ENCODE data around the gene FAIM.
"Not testable (repeated sequence)": the region's sequence is repeated elsewhere in the genome, so short reads cannot be mapped to it uniquely, and the experiment has no call there.

The FAIM gene

DNA sequence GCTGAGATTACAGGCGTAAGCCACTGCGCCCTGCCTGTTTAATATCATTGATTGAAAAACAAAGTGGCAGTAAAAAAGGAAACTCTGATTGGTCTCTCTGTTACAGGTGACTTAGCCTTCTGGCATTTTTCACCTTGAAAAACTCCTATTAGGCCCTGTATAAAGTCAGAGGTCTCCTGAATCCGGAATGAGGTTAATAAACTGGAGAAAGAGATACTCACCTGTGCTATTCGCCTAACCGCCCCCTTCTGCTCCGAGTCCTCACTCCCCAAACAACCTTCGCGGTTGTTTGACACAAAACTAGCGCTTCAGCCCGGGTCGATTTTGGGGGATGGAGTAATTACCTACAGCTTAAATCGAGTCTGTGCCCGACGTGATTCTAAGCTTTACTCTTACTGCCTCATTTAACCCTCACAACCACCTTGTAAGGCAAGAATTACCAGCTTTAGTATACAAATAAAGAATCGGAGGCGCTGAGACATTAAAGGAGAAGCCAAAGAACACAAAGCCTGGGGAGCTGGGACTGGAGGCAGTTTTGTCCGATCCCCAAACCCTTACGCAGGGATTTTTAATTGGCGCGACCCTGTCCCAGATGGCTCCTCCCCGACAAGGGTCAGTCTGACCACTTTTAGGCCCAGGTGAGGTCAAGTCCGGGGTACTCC, 15.0 kb upstream of the FAIM start:
- no peak for DNase-seq (ENCODE audit: low read depth)
- peak overlapping the region; percentile 52 for H3K4me3 ChIP-seq (ENCODE audit: control insufficient read depth, low read depth, low read length)
- TF ChIP-seq, protein P1, sequence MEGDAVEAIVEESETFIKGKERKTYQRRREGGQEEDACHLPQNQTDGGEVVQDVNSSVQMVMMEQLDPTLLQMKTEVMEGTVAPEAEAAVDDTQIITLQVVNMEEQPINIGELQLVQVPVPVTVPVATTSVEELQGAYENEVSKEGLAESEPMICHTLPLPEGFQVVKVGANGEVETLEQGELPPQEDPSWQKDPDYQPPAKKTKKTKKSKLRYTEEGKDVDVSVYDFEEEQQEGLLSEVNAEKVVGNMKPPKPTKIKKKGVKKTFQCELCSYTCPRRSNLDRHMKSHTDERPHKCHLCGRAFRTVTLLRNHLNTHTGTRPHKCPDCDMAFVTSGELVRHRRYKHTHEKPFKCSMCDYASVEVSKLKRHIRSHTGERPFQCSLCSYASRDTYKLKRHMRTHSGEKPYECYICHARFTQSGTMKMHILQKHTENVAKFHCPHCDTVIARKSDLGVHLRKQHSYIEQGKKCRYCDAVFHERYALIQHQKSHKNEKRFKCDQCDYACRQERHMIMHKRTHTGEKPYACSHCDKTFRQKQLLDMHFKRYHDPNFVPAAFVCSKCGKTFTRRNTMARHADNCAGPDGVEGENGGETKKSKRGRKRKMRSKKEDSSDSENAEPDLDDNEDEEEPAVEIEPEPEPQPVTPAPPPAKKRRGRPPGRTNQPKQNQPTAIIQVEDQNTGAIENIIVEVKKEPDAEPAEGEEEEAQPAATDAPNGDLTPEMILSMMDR (IDR thresholded peaks at IDR 0.05; ENCODE audit: control insufficient read depth, insufficient read depth, low read depth, low read length, missing control alignments) = no peak

DNA sequence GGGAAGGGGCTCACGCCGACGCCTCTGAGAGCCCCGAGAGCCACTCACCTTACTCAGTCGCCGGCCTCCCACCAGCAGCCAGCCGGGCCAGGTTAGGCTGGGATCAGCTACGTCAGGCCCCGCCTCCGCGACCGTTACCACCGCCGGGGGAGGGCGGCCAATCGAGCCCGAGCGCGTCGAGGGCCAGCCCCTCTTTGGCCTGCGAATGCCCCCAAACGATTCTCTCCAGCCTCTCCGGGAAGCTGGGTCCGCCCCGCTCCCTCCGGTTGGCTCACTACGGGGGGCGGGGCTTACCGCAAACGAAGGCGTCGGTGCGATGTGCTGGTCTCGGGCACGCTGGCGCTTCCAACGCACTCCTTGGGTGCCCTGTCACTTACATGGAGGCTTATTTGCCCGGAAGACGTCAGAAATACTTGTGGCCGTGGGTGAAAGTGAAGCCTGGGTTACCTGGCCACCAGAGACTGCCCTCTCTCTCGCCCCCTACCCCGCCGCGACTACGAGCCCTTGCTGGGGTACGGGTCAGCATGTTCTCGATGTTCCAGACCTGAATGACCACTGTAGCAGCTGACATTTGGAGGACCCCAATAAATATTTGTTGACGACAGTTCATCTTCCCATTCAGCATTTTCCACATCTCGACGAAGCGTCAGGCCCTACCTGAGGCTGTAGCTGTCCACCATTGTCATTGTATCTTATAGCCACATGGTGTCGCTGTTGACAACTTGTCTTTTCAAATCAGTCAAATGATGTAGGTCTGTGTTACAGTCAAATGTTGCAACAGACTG, 14.2 kb upstream of the FAIM start, which contains the start of gene CEP70:
CEP70 (minus strand) TSS at position 111 of the 785 bp plus-strand sequence. CDS start 21,333 bp downstream, outside the sequence.
- TF ChIP-seq, protein P1 (IDR thresholded peaks at IDR 0.05; ENCODE audit: control insufficient read depth, insufficient read depth, low read depth, low read length, missing control alignments) = peak; percentile 77
- peak; percentile 86 for DNase-seq (ENCODE audit: low read depth)
- H3K4me3 ChIP-seq (ENCODE audit: control insufficient read depth, low read depth, low read length) = peak within 1 kb of the TSS; percentile 52

DNA sequence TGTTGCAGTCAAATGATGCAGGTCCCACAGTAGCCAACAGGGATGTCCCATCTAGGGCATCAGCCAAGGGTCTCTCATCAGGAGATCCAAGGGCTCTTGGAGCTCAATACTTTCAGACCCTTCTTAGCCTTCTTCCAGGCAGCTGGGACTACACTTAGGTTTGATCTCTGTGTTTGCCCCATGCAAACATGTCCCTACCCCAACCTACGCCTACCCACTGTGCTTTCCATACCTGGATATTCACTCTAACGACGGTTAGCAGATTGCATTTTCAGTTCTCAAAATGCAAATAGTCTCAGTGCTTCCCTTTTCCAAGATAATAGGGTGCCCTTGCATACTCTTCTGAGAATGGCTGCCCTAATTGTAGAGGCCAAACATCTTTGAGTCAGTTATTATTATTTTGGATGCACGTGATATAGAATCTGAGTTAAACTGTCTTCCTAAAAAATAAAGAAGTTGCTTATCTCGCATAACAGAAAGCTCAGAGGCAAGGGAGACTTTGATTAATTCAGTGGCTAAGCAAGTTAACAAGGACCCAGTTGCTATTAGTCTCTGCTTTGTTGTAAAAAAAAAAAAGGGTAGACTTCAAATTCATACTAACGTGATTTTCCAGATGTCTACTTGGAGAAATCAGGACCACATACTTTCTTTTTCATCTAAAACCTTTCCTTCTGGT, 13.5 kb upstream of the FAIM start:
- H3K4me3 ChIP-seq (ENCODE audit: control insufficient read depth, low read depth, low read length) = no peak overlapping the region
- TF ChIP-seq, protein P1 (IDR thresholded peaks at IDR 0.05; ENCODE audit: control insufficient read depth, insufficient read depth, low read depth, low read length, missing control alignments) = no peak
- DNase-seq (ENCODE audit: low read depth) = no peak

DNA sequence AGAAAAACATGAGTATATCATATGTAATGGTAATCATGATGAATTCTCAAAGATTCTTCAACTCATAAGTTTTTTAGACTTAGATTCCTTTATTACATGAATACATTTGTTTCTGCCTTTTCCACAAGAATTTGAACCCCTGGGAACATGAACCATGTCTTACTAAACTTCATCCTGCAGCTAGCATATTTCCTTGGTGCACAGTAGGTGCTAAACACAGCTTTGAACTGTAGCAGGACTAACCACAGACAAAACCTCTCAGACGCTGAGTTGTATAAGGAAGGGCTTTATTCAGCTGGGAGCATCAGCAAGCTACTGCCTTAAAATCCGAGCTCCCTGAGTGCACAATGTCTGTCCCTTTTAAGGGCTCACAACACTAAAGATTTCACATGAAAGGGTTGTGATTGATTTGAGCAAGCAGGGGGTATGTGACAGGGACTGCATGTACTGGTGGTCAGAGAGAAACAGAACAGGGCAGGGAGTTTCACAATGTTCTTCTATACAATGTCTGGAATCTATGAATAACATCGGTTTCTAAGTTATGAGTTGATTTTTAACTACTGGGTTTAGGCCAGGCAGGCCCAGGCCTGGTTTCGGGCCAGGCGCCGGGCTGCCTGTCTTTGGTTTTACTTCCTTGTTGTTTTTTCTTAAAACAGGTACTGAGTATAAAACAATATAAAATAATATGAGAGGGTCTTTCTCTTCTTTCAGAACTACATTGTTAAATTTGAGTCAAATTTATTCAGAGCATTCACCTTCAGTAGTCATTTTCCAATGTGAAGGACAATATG, 11.2 kb upstream of the FAIM start:
- H3K4me3 ChIP-seq (ENCODE audit: control insufficient read depth, low read depth, low read length); DNase-seq (ENCODE audit: low read depth): not testable (repeated sequence)

DNA sequence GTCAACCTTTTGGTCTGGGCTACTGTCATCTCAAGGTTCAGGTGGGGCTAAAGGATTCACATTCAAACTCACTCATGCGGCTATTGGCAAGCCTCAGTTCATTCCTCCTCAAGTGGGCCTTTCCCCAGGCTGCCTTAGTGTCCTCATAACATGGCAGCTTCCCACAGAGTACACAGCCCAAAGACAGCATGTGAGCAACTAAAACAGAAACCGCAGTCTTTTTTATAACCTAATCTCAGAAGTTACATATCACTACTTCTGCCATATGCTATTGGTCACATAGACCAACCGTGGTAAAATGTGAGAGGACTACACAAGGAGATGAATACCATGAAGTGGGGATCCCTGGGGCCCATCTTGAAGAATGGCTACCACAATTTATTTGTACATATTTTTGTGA, 10.0 kb upstream of the FAIM start:
- TF ChIP-seq, protein P1 (IDR thresholded peaks at IDR 0.05; ENCODE audit: control insufficient read depth, insufficient read depth, low read depth, low read length, missing control alignments) = no peak
- no peak for DNase-seq (ENCODE audit: low read depth)

DNA sequence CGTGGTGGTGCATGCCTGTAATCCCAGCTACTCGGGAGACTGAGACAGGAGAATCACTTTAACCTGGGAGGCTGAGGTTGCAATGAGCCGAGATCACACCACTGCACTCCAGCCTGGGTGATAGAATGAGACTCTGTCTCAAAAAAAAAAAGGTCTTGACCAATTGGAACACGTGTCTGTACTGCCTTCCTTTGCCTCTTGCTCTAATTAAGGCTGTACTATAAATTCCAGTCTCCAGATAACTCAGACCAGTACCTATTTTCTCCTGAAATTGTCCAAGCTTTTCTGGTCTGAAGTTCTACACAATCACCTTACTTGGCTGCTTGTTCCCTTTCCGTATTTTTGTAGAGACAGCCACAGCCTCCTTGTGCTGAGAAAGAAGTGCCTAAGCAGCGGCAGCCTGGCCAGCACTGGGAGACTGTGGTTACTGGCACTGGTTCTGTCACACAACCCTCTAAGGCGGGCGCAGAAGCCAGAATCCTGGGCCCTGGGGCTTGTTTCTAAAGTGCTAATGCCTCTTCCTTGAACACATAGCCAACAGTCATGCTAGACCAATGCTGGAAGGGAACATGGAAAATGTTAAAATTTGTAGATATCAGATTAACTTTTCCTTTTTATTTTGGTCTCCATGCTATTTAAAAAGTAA, 8.3 kb upstream of the FAIM start:
- H3K4me3 ChIP-seq (ENCODE audit: control insufficient read depth, low read depth, low read length) = no peak overlapping the region
- TF ChIP-seq, protein P1 (IDR thresholded peaks at IDR 0.05; ENCODE audit: control insufficient read depth, insufficient read depth, low read depth, low read length, missing control alignments) = no peak
- DNase-seq (ENCODE audit: low read depth) = peak; percentile 23

More for the DNA sequence above, 10.0 kb upstream of the FAIM start:
- H3K4me3 ChIP-seq (ENCODE audit: control insufficient read depth, low read depth, low read length) = no peak overlapping the region

DNA sequence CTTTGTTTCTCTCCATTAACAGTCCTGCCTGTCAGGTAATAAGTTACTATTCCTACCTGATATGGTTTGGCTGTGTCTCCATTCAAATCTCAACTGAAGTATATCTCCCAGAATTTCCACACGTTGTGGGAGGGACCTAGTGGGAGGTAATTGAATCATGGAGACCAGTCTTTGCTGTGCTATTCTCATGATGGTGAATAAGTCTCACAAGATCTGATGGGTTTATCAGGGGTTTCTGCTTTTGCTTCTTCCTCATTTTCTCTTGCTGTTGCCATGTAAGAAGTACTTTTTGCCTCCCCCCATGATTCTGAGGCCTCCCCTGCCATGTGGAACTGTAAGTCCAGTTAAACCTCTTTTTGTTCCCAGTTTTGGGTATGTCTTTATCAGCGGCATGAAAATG, 6.9 kb upstream of the FAIM start:
- DNase-seq (ENCODE audit: low read depth); H3K4me3 ChIP-seq (ENCODE audit: control insufficient read depth, low read depth, low read length): not testable (repeated sequence)

DNA sequence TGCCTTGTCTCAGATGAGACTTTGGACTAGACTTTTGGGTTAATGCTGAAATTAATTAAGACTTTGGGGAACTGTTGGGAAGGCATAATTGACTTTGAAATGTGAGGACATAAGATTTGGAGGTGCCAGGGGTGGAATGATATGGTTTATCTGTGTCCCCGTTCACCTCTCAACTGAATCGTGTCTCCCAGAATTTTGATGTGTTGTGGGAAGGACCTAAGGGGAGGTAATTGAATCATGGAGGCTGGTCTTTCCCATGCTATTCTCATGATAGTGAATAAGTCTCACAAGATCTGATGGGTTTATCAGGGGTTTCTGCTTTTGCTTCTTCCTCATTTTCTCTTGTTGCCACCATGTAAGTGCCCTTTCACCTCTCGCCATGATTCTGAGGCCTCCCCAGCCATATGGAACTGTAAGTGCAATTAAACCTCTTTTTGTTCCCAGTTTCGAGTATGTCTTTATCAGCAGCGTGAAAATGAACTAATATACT, 4.4 kb upstream of the FAIM start:
- H3K4me3 ChIP-seq (ENCODE audit: control insufficient read depth, low read depth, low read length); DNase-seq (ENCODE audit: low read depth): not testable (repeated sequence)
